Stimulated activated CD8-positive, alpha-beta memory T cell treated with anti-CD3 and anti-CD28 coated beads, Interleukin-7, amount 100 ng/mL, for 24 hours (primary cell): Measurements from ENCODE around the gene SLC35A5.

Experiments used
- DNase-seq: peaks from one replicate; pipeline ENCODE4 v3.0.0-alpha.2; 2020; ENCODE audit warnings: low read depth

Gene SLC35A5

GRCh38 chr3:112572701-112573100 is 10.9 kb downstream of the SLC35A5 start:
- DNase-seq, result no peak

DNA sequence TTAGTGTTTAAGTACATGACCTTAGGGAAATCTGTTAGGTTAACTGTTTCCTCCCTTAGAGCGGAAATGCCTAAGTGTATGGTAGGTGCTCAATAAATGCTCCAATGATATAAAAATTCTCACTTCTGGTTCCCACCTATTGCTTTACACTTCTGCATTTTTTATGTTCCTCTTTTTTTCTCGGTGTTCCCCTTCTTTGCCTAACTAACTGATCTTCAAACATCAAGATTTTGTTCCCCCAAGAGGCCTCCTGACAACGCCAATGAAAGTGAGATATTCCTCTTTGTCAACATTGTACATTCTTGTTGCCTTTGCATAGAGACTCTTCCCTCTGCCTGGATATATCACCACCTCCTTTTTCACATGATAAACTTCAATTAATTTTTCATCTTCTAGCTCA is 17.4 kb downstream of the SLC35A5 start:
- no peak for DNase-seq

DNA sequence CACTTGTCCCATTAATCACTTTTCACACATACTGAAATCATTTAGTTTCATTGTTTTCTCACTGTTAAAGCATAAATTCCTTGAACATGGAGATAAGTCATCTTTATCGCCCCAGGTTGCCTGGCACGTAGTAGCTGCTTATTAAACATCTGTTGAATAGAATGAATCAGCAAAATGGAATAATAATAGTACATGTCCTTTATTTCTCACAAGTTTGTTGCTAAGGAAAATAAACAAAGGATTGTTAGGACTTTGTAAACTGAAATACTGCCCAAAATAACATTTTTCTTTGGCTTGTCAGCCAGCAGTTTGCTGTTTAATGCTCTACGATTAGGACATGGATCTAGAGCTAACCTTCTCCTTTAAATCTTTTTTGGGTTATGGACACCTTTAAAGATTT is 17.9 kb downstream of the SLC35A5 start:
- no peak for DNase-seq

DNA sequence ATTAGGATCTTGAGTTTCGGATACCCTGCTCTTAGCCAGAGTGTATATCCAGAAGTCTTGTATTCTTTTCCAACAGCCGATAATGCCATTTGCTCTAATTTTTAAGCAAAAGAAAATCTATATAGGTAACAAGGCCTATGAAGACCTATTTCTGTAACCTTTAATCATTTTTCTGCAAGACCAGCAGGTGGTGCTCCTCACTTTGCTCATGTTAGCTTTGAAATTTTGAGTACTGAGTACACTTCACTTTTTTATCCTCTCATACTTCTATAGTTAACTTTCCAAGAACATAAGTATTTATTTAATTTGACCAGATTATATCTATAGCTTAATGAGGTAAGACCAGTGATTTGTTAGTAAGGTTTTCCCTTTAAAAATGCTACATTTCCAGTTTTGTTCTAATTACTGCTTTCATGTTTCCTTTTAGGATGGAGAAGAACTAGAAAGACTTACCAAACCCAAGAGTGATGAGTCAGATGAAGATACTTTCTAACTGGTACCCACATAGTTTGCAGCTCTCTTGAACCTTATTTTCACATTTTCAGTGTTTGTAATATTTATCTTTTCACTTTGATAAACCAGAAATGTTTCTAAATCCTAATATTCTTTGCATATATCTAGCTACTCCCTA is 20.5 kb downstream of the SLC35A5 start:
- DNase-seq, result no peak

DNA sequence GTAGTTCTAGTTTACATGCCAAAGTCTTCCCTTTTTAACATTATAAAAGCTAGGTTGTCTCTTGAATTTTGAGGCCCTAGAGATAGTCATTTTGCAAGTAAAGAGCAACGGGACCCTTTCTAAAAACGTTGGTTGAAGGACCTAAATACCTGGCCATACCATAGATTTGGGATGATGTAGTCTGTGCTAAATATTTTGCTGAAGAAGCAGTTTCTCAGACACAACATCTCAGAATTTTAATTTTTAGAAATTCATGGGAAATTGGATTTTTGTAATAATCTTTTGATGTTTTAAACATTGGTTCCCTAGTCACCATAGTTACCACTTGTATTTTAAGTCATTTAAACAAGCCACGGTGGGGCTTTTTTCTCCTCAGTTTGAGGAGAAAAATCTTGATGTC is 21.3 kb downstream of the SLC35A5 start:
- no peak for DNase-seq

DNA sequence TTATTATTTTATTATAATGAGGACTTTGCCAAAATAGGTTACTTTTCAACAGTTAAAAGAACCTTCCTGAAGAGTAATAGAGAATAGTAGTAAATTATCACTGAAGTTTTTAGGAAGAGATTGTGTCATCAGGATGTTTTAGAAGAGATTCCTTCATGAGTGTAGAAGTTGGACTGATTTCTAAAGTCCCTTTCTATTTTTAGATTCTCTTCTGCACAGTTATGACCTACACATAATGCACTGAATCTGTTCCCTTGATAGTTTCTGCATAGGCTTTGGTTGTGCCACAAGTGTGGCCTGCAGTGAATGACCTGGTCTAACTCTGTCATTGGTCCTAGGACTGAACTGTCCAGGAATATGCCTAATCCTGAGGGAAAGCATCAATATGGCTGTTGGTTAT is 23.9 kb downstream of the SLC35A5 start:
- DNase-seq, result no peak

GRCh38 chr3:112587336-112587735 is 25.5 kb downstream of the SLC35A5 start:
- no peak for DNase-seq

GRCh38 chr3:112593258-112593657 is 31.4 kb downstream of the SLC35A5 start:
- no peak for DNase-seq

- DNase-seq, result no peak
These were observed 33.0 kb downstream of the SLC35A5 start for GRCh38 chr3:112594856-112595255.

GRCh38 chr3:112597945-112598344 is 36.1 kb downstream of the SLC35A5 start:
- DNase-seq, result no peak

DNA sequence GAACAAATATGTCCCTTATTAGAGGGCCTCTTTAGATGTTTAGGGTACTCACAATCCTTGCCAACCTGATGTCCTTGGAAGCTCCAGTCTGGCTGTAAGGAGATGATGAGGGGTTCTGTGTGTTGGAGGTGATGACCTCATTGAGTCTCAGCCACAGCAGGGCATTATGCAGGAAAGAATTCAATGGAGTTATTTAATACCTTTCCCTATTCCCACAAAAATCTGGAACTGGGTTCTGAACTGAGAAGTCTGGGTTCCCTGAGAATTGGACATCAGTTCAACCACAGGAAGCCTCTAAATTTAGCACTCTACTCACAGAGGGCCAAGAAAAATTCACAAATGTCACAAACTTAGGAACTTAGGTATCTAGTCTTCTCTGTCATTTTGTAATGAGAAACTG is 36.9 kb downstream of the SLC35A5 start:
- no peak for DNase-seq

DNA sequence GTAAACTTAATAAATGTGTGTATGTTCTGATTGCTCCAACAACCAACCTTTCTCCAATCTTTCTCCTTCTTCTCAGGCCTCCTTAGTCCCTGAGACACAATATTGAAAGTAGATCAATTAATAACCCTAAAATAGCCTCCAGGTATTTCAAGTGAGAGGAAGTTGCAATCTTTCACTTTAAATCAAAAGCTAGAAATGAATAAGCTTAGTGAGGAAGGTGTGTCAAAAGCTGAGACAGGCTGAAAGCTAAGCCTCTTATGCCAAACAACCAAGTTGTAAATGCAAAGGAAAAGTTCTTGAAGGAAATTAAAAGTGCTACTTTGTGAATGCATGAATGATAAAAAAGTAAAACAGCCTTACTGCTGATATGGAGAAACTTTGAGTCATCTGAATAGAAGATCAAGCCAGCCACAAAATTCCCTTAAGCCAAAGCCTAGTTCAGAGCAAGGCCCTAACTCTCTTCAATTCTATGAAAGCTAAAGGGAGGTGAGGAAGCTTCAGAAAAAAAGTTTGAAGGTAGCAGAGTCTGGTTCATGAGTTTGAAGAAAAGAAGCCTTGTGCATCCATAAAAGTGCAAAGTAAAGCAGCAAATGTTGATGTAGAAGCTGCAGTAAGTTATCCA is 40.5 kb downstream of the SLC35A5 start:
- no peak for DNase-seq

DNA sequence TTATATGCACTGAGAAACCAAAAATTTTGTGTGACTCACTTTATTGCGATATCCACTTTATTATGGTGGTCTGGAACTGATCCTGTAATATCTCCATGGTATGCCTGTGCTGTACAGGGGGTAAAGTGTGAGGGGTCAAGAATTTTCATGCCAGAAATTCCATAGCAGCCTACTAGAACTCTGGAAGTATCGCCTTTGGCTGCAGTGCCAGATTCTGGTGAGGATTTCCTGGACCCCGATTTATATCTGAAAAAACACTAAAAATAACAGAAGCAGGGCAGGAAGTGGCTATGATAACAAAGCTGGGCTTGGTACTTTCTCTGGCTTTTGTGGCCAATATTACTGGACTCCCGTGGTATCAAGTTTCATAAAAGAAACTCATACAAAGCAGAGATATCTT is 42.7 kb downstream of the SLC35A5 start:
- DNase-seq, result no peak

- DNase-seq, result no peak
These were observed 43.4 kb downstream of the SLC35A5 start for GRCh38 chr3:112605285-112605684.

DNA sequence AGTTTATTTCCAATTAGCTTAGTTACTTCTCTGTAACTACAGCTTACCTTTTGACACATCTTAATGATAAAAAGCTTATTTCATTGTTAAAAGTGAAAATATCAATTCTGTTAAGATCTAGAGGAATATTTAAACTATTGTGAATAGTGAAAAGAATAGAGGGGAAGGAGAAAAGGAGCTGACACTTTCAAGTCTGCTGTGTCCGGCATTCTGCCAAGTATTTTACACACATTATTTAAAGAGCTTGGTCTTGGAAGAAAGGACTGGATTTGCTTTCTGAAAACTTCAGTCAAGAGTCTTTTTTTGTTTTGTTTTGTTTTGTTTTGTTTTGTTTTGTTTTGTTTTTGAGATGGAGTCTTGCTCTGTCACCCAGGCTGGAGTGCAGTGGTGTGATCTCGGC is 44.3 kb downstream of the SLC35A5 start:
- DNase-seq, result no peak

DNA sequence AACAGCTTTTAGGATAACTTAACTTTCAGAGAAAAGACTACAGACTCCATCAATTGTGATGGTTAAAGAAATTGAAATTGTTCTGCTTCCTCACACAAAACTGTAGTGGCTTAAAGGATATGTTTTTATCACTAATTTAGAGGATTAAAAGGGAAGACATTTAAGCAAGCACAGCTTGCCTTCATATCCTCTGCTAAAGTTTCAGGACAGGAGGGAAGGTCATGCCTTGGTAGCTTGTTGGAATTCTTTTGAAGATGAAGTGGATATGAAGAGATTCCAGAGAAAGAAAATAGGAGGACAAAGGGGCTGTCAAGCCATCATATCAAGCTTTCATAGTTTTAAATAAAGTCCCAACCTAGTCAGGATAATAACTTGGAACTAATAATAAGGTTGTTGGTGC is 46.0 kb downstream of the SLC35A5 start:
- DNase-seq, result no peak

DNA sequence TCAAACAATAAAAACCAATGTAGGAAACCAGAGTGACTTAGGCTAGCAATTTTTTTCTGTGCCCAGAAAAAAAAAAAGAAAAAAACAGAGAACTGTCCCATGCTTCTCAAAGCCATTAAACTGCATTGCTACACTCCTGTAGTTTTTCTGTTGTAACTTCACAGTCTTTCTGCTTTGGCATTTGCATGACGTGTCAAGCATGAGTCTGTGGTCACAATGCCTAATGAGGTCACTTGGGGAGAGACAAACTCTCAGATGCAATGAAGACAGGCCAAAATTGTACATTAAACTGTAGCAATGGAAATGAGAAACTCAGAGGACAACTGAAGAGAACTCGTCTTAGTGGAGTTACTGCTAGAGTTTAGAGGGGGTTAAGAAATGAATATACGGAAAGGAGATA is 48.3 kb downstream of the SLC35A5 start:
- no peak for DNase-seq

GRCh38 chr3:112611752-112612515 is 50.1 kb downstream of the SLC35A5 start:
- no peak for DNase-seq

- DNase-seq, result no peak
These were observed 54.3 kb downstream of the SLC35A5 start for GRCh38 chr3:112615989-112616731.

GRCh38 chr3:112617285-112617684 is 55.4 kb downstream of the SLC35A5 start:
- no peak for DNase-seq

DNA sequence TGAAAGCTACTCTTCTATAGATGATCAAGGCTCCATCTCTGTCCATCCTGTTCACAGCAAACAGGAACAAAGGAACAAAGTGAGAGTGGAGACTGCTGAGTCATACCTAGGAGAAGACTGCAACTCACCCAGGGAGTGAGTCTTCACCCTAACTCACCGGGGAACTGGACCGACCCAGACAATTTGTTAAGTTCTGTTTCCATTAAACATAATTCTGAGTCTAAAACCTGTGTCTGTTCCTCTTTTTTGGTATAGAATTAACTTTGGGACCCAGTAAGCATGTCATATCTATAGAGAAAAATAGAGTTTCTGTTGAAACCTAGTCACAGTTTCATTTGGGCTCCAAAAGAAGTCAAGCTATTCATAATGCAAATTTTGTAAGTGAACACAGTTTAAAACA is 57.5 kb downstream of the SLC35A5 start:
- DNase-seq, result no peak

- no peak for DNase-seq
These were observed 61.4 kb downstream of the SLC35A5 start for GRCh38 chr3:112623213-112623612.

DNA sequence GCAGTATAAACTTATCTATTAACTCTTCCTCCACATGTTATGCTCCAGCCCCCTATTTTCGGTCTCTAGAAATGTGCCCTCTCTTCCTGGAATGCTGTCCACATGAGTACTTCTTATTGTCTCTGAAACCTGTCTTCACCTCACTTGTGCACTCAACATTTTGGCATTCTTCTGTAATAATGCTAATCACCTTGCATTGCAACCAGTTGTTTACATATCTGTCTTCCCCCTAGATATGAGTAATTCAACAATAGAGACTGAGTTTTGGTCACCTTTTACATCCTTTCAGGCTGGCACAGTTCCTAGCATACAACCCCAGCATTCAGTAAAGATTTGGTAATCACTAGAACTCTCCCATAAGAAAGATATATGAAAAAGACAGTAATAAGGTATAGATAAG is 61.9 kb downstream of the SLC35A5 start:
- no peak for DNase-seq
